Measurements from ENCODE around the gene CLIC4.
A peak's percentile ranks its signal among the peaks of the same experiment; 100 is the strongest.
"Not testable (repeated sequence)": the region's sequence is repeated elsewhere in the genome, so short reads cannot be mapped to it uniquely, and the experiment has no call there.

CLIC4 gene

GRCh38 chr1:24744911-24745710 lies at the start of gene CLIC4:
Gene CLIC4, plus strand, starts transcription at chr1:24745447. Its CDS starts 107 bp downstream, at chr1:24745554.
- peak; percentile 74 to 100 (median 99) for DNase-seq

- no peak for DNase-seq
Observed at GRCh38 chr1:24696041-24696755, 49.0 kb upstream of the CLIC4 start.

DNA sequence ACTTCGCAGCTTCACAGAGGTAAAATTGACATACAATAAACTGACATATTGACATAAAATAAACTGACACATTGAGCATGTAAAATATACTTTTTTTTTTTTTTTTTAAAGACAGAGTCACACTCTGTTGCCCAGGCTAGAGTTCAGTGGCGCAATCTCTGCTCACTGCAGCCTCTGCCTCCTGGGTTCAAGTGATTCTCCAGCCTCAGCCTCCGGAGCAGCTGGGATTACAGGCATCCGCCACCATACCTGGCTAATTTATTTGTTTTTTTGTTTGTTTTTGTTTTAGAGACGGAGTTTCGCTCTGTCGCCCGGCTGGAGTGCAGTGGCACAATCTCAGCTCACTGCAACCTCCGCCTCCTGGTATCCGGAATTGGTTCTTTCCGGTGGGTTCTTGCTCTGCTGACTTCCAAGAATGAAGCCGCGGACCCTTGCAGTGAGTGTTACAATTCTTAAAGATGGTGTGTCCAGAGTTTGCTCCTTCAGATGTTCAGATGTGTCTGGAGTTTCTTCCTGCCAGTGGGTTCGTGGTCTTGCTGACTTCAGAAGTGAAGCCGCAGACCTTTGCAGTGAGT lies 48.4 kb upstream of the CLIC4 start:
- DNase-seq: no peak

- DNase-seq: not testable (repeated sequence)
Observed at GRCh38 chr1:24697453-24698001, 47.7 kb upstream of the CLIC4 start.

GRCh38 chr1:24698326-24698725 lies 46.9 kb upstream of the CLIC4 start:
- DNase-seq: not testable (repeated sequence)

DNA sequence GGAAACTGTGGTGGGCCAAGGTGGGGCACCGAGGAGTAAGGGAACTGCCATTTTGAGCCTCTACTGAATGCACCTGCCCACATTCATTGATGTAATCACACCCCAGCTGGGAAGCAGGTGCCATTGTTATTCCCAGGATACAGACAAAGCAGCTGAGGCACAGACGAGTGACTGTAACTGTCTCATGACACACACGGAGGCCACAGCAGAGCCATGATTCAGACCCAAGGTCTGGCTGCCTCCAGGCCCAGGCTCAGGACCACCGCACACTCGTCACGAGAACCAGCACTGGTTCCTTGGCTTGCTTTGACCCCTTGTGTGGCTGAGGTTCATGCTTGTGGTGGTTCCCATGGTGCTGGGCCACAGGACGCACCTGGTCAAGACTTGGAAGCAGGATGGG lies 45.6 kb upstream of the CLIC4 start:
- no peak for DNase-seq

DNA sequence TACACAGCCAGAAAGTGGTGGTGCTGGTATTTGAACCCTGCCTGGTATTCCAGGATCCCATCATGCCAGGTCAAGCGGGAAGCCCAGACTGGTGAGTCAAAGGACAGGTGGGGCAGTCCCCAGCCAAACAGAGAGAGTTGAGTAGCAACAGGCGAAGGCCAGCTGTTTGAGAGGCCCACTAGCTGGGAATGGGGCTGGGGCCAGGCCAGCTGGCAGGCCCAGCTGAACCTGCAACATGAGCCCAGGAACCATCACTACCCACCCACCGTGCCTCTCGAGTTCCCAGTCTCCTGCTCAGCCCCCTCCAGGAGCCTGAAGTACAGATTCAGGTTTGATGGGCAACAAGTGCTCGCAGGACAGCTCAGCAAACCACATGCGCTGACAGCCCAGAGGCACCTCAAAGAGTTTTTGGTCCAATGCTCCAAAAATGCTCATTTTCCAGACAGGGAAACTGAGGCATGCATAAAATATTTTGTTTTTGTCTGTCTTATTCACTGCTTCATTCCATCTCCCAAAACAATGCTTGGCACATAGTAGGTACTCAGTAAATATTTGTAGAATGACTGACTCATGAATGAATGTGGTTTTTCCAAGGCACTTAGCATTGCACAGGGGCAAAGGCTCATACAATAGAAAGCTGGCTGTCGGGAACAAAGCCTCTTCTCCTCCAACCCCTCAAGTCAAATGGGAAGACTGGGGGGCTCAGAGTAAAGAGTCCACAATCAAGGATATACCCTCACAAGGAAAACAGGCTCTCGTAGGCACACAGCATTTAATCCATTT lies 42.5 kb upstream of the CLIC4 start:
- no peak for DNase-seq

DNA sequence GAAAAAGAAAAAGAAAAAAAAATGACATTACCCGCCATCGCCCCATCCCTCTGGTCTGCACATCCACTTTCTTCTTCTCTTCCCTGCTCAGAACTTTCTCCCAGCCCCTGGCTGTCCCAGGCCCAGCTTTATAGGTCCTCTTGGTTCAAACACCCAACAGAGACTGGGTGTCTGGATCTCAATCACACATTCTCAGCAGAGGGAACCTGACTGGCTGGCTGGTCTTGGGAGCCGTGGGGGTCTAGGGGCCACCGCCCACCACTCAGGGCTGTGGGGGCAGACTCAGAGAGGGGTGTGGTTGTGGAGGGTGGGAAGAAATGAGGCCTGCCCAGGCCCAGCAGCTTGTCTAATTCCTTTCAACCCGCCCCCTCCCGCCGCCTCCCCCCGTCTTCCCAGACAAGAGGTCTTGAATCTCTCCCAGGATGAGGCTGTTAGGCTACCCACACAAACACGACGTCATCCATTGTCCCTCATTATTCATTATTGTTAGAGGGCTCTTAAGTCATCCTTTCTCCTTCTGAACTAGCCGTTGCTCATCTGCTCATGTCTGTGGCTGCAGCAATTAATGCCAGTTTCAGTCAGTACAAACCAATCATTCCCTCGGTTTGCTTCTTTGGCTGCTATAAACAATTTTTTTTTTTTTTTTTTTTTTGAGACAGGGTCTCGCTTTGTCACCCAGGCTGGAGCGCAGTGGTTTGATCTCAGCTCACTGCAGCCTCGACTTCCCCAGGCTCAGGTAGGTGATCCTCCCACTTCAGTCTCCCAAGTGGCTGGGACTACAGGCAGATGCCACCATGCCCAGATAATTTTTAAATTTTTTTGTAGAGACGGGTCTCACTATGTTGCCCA lies 40.6 kb upstream of the CLIC4 start:
- peak in 46 of 56 donors; percentile 8 to 76 (median 56) for DNase-seq

DNA sequence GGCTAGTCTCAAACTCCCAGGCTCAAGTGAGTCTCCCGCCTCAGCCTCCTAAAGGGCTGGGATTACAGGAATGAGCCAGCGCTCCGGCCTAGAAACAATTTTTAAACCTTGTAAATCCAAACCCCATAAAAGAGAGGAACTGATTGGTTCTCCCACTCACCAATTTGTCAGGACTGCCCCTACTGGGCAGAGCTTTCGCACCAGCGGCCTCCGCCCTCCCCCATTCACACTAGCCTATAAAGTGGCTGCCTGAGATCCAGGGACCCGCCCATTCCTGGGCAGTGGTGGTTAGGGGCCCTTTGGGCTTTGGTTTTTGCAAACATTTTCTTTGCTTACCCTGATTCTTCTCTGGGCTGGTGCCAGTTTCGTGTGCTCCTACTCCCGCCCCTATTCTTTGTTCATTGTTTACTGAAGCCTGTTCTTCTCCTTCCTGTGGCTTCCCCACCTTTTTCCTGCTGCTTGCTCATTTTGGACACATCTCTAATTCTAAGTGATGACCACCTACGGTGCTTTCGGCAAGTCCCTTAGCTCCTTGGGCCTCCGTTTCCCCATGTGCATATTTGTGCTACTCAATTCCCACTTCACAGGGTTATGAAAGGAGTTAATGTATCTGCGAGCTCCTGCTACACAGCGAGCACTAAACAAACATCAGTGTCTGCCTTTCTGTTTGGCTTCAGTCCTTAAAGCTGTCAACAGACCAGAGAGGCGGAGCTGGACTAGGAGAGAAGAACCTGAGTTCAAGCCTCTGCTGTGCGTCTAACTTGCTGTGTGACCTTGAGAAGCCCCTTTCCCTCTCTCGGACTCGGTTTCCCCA lies 39.8 kb upstream of the CLIC4 start:
- DNase-seq: peak in 54 of 56 donors; percentile 20 to 87 (median 70)

DNA sequence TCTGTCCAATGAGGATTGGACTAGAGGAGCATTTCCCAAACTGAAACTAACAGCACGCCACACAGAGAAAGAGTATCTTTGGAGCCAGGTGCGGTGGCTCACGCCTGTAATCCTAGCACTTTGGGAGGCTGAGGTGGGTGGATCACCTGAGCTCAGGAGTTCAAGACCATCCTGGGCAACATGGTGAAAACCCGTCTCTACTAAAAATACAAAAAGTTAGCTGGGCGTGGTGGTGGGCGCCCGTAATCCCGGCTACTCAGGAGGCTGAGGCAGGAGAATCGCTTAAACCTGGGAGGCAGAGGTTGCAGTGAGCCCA lies 39.2 kb upstream of the CLIC4 start:
- DNase-seq: not testable (repeated sequence)

DNA sequence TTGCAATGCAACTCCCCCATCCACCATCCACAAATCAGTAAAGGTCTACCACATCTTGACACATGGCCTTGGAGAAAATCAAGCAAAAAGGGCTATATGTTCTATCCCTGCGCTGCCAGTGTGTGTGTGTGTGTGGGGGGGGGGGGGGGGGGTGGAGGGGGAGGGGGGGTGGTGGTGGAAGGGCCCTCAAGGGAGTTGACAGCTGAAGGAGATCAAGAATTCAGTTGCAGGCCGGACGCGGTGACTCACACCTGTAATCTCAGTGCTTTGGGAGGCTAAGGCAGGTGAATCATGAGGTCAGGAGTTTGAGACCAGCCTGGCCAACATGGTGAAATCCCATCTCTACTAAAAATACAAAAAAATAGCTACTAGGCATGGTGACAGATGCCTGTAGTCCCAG lies 37.6 kb upstream of the CLIC4 start:
- DNase-seq: no peak

- no peak for DNase-seq
Observed at GRCh38 chr1:24708938-24709337, 36.3 kb upstream of the CLIC4 start.

DNA sequence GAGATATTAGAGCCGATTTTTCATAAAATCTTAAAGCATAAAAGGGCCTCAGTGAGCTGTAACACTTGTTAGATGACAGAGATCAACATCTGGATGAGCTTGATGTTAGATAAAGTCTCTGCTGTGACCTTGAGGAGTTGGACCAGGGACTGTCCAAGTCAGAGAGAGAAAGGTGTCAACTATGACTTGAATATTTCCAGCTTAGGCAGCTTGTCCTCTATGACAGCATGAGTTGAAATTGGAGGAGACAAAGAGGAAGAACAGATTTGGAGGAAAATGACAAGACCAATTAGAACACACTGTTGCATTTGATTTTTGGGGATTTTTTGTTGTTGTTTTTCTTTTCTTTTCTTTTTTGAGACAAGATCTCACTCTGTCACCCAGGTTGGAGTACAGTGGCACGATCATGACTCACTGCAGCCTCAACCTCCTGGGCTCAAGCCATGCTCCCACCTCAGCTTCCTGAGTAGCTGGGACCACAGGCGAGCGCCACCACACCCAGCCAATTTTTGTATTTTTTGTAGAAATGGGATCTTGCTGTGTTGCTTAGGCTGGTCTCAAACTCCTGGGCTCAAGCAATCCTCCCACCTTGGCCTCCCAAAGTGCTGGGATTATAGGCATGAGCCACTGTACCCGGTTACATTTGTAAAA lies 35.3 kb upstream of the CLIC4 start:
- no peak for DNase-seq

- DNase-seq: no peak
Observed at GRCh38 chr1:24711329-24711728, 33.9 kb upstream of the CLIC4 start.

- no peak for DNase-seq
Observed at GRCh38 chr1:24713176-24713575, 32.1 kb upstream of the CLIC4 start.

GRCh38 chr1:24713736-24714135 lies 31.5 kb upstream of the CLIC4 start:
- DNase-seq: no peak

DNA sequence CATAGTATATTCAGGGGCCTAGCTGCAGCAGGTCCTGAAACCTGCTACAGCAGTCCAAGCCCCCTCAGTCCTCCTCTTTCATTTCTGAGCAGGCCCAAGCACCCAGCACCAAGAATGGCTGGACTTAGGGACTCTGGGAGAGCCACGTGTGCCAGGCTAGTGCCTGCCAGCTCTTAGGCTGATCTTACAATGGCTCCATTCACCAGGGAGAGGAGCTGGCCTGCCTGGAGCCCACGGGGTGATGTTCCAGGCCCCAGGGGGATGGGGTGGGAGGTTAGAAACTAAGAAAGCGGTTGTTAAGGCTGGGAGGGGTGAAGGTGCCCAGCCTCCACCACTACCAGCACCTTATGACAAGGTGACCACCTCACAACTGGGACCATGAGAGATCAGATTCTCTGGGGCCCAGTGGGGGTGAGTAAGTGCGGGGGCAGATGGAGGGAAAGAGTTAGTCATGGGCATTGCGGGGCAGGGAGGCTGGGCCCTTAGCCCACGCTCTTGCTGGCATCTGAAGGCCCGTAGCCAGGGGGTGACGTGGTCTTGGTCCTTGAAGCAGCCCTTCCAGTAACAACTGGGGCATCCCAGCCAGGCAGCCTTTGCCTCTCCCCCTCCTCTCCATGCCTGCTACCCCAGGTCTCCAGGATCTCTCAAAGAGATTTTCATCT lies 30.3 kb upstream of the CLIC4 start:
- DNase-seq: peak; percentile 46 to 97 (median 88)

DNA sequence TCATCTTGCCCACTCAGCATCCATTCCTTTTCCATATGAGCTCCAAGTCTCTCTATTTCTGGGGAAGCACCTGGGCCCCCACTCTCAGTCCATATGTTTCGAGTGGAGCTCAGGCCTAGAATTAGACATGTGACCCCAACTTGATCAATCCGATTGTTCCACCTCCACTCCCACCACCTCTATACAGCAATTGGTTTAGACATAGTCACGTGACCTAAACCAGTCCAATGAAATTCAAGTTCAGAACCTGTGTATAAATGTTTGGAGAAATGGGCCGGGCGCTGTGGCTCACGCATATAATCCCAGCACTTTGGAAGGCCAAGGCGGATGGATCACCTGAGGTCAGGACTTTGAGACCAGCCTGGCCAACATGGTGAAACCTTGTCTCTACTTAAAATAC lies 29.6 kb upstream of the CLIC4 start:
- peak in 2 of 56 donors; percentile 48 to 54 for DNase-seq
